Sigmoid colon (tissue), 4 donors: Measurements from ENCODE around the gene TMEM52.

Source experiments
- EP300 ChIP-seq, 4 donors: sonication (generic); formaldehyde crosslinking; IDR thresholded peaks; one replicate each; pipeline ENCODE4 v1.6.1; 2017; ENCODE audit warnings: antibody characterized with exemption in 4 of 4
- POLR2AphosphoS5 ChIP-seq, 4 donors: sonication (generic); formaldehyde crosslinking; IDR thresholded peaks; one replicate each; pipeline ENCODE4 v1.6.1; 2017; ENCODE audit warnings: antibody characterized with exemption in 4 of 4
- TF ChIP-seq, protein P1 (sequence below), 4 experiments: fragments of 450-650 bp in 3 of 4; fragments of 200-600 bp in 1 of 4; IDR thresholded peaks; one replicate each; pipeline ENCODE4 v1.5.1; 2016 to 2019; ENCODE audit warnings: antibody characterized with exemption in 4 of 4, mild to moderate bottlenecking in 3 of 4, moderate library complexity in 2 of 4

- TF ChIP-seq, protein P1, sequence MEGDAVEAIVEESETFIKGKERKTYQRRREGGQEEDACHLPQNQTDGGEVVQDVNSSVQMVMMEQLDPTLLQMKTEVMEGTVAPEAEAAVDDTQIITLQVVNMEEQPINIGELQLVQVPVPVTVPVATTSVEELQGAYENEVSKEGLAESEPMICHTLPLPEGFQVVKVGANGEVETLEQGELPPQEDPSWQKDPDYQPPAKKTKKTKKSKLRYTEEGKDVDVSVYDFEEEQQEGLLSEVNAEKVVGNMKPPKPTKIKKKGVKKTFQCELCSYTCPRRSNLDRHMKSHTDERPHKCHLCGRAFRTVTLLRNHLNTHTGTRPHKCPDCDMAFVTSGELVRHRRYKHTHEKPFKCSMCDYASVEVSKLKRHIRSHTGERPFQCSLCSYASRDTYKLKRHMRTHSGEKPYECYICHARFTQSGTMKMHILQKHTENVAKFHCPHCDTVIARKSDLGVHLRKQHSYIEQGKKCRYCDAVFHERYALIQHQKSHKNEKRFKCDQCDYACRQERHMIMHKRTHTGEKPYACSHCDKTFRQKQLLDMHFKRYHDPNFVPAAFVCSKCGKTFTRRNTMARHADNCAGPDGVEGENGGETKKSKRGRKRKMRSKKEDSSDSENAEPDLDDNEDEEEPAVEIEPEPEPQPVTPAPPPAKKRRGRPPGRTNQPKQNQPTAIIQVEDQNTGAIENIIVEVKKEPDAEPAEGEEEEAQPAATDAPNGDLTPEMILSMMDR (IDR thresholded peaks at IDR 0.05), result no peak
- TF ChIP-seq EP300 (IDR thresholded peaks at IDR 0.05), result no peak
- no peak for TF ChIP-seq POLR2AphosphoS5 (IDR thresholded peaks at IDR 0.05)
Observed at GRCh38 chr1:1881727-1882126, 37.4 kb downstream of the TMEM52 start.
